Limb (tissue), 2 donors: Measurements from ENCODE around the gene IL1F10.

Experiments
- DNase-seq, 2 donors: peaks; one replicate each; pipeline ENCODE4 v3.0.0-alpha.2; 2016; ENCODE audit errors: extremely low spot score in 2 of 2

Gene IL1F10

GRCh38 chr2:113111823-113112287 is 44.1 kb downstream of the IL1F10 start:
- no peak for DNase-seq

DNA sequence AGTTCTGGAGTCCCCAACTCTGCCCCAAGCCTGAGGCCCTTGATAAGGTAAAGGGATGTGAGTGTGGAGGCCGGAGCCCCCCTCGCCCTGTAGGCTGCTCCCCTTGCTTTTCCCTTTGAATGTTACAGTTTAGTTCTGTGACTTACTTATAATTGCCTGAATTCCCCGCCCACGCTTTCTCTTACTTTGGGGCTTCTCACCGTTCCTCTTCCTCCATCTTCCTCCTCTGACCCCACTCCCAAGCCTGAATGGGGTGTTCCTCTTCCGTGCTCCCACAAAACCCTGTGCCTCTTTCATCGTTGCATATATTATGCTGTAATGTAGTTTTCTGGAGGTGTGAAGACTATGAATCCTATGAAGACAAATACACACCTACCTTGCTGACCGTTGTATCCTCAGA is 44.7 kb downstream of the IL1F10 start:
- DNase-seq = no peak

- no peak for DNase-seq
Observed at GRCh38 chr2:113112871-113113270, 45.1 kb downstream of the IL1F10 start.

GRCh38 chr2:113113807-113114206 is 46.0 kb downstream of the IL1F10 start:
- DNase-seq = no peak

- no peak for DNase-seq
Observed at GRCh38 chr2:113114224-113114945, 46.6 kb downstream of the IL1F10 start.

- no peak for DNase-seq
Observed at GRCh38 chr2:113114996-113115395, 47.2 kb downstream of the IL1F10 start.

- DNase-seq = no peak
Observed at GRCh38 chr2:113116100-113116958, 48.6 kb downstream of the IL1F10 start.

- DNase-seq = no peak
Observed at GRCh38 chr2:113117541-113118262, 49.9 kb downstream of the IL1F10 start.

GRCh38 chr2:113118263-113118657 is 50.5 kb downstream of the IL1F10 start:
- no peak for DNase-seq

DNA sequence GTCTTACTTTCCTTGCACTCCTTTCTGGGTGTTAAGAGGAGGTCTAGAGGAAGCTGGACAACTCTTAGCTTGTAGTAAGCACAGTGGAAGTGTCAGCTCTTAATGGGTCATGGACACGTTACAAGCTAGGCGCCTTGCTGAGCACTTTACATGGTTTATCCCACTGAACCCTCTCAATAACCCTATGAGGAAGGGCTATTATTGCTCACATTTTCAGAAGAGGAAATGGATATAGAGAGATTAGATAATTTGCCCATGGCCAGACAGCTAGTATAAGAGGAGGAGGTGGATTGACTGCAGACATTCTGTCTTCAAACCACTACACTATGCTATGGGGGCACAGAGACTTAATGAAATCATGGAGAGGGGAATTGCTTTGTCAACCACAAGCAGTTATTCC is 51.3 kb downstream of the IL1F10 start:
- no peak for DNase-seq

GRCh38 chr2:113120861-113121260 is 53.1 kb downstream of the IL1F10 start:
- DNase-seq = no peak

- DNase-seq = no peak
Observed at GRCh38 chr2:113122364-113122763, 54.6 kb downstream of the IL1F10 start.

DNA sequence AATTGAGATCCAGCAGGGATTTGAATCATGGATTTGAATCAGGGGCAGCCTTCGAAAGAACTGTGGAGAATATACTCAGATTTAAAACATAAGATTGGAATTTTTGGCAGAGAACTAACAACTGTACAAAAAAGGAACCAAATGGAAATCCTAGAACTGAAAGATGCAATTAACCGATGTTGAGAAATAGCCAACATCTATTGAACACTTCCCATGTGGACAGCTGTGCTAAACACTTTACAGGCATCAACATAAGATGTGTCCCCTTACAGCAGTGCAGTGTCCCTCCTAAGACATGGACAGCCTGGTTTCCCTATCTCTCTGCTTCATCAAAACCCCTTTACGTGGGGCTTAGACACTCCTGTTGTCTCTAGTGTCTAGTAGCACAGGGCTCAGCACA is 56.0 kb downstream of the IL1F10 start:
- no peak for DNase-seq

DNA sequence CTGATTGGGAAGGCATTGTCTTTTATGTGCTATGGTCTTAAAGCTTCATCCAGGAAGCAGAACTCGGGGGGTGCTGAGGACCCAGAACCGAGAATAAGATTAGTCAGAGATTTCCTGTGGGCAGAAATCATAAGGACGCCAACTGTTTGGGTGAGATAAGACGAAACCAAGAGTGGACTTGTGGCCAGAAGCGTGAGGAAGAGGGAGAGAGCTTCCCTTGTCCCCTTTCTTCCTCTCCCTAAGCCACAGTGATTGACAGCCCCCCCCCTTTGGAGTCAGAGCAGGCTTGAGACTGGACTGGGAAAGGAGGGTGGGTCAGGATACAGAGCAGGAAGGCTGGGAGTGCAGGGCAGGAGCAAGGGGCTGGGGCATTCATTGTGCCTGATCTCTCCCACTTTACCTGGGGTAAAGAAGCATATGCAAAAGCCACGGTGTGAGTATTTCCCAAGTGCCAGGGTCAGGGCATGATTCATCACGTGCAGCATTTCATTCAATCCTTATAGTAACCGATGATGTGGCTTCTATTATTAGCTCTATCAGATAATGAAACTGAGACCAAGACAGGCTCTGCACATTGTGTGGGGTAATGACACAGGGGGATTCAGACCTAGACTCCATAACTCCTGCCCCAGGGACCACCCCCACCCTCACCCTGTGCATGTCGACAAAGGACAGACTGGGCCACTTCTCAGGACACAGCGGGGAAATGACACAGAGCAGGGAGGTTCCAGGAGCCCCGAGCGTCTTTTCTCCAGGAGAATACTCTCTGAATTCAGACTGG is 56.6 kb downstream of the IL1F10 start:
- no peak for DNase-seq
